T1000 (cell line): Measurements from ENCODE around the gene KRTAP5-11.
"Not testable (repeated sequence)": the region's sequence is repeated elsewhere in the genome, so short reads cannot be mapped to it uniquely, and the experiment has no call there.

ENCODE experiments used
- DNase-seq: peaks from one replicate; lab custom pipeline; 2025; ENCODE audit warnings: mixed read lengths; lab: John Stamatoyannopoulos, UW

Gene KRTAP5-11

GRCh38 chr11:71580057-71581003, 2.3 kb downstream of the KRTAP5-11 start:
- no peak for DNase-seq

GRCh38 chr11:71579513-71579912, 3.2 kb downstream of the KRTAP5-11 start:
- not testable (repeated sequence) for DNase-seq

- DNase-seq = no peak
Measured at GRCh38 chr11:71577469-71578004, 5.1 kb downstream of the KRTAP5-11 start.

GRCh38 chr11:71576688-71577465, 5.8 kb downstream of the KRTAP5-11 start:
- not testable (repeated sequence) for DNase-seq

GRCh38 chr11:71575723-71576424, 6.8 kb downstream of the KRTAP5-11 start:
- no peak for DNase-seq

- no peak for DNase-seq
Measured at GRCh38 chr11:71574418-71574817, 8.3 kb downstream of the KRTAP5-11 start.

GRCh38 chr11:71572811-71573210, 9.9 kb downstream of the KRTAP5-11 start:
- DNase-seq = no peak

- DNase-seq = not testable (repeated sequence)
Measured at GRCh38 chr11:71571101-71571850, 11.4 kb downstream of the KRTAP5-11 start.

GRCh38 chr11:71568704-71569349, 13.8 kb downstream of the KRTAP5-11 start:
- no peak for DNase-seq

GRCh38 chr11:71567633-71568032, 15.0 kb downstream of the KRTAP5-11 start:
- DNase-seq = not testable (repeated sequence)

GRCh38 chr11:71566626-71567599, 15.8 kb downstream of the KRTAP5-11 start:
- DNase-seq = not testable (repeated sequence)

GRCh38 chr11:71566081-71566620, 16.5 kb downstream of the KRTAP5-11 start:
- no peak for DNase-seq

- DNase-seq = no peak
Measured at GRCh38 chr11:71565263-71565662, 17.4 kb downstream of the KRTAP5-11 start, which contains the start of gene KRTAP5-10. TSS of gene KRTAP5-10 (plus strand) at chr11:71565563. CDS start at chr11:71565588, 25 bp downstream.

- no peak for DNase-seq
Measured at GRCh38 chr11:71564430-71564829, 18.2 kb downstream of the KRTAP5-11 start.

- no peak for DNase-seq
Measured at GRCh38 chr11:71563406-71563805, 19.3 kb downstream of the KRTAP5-11 start.

GRCh38 chr11:71562120-71562519, 20.6 kb downstream of the KRTAP5-11 start:
- DNase-seq = no peak

- no peak for DNase-seq
Measured at GRCh38 chr11:71558996-71559395, 23.7 kb downstream of the KRTAP5-11 start.

- DNase-seq = no peak
Measured at GRCh38 chr11:71557257-71557656, 25.4 kb downstream of the KRTAP5-11 start.

- no peak for DNase-seq
Measured at GRCh38 chr11:71556018-71556417, 26.7 kb downstream of the KRTAP5-11 start.
